ENCODE data around the gene PRSS22.

Gene PRSS22

GRCh38 chr16:2808181-2808580, 49.8 kb downstream of the PRSS22 start:
- H3K4me3 ChIP-seq (ENCODE audit: control insufficient read depth, low read depth, low read length), result no peak overlapping the region
- no peak for DNase-seq (ENCODE audit: low read depth)
- no peak for TF ChIP-seq CTCF (IDR thresholded peaks at IDR 0.05; ENCODE audit: control insufficient read depth, insufficient read depth, low read depth, low read length, missing control alignments)

DNA sequence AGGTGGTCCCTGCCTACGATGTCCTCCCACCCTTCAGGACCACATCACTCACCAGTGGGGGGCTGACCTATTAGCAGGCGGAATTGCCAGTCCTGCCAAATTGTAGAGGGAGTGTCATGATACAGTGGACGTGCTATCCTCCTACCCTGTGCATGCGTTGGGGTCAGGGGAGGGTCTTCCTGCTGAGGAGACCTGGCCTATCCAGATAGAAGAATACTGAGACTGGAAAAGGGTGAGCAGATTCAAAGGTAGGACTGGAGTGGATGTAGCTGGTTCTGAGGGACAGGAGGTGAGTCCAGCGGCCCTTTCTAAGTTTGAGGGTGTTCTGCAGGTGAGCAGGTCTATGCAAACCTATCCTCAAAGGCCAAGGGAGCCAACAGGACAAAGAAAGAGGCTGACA, 51.7 kb downstream of the PRSS22 start:
- H3K4me3 ChIP-seq (ENCODE audit: control insufficient read depth, low read depth, low read length), result no peak overlapping the region
- DNase-seq (ENCODE audit: low read depth), result no peak
- no peak for TF ChIP-seq CTCF (IDR thresholded peaks at IDR 0.05; ENCODE audit: control insufficient read depth, insufficient read depth, low read depth, low read length, missing control alignments)

- DNase-seq (ENCODE audit: low read depth), result no peak
- H3K4me3 ChIP-seq (ENCODE audit: control insufficient read depth, low read depth, low read length), result no peak overlapping the region
- no peak for TF ChIP-seq CTCF (IDR thresholded peaks at IDR 0.05; ENCODE audit: control insufficient read depth, insufficient read depth, low read depth, low read length, missing control alignments)
Measured at GRCh38 chr16:2804728-2805127, 53.2 kb downstream of the PRSS22 start.

- DNase-seq (ENCODE audit: low read depth), result no peak
- TF ChIP-seq CTCF (IDR thresholded peaks at IDR 0.05; ENCODE audit: control insufficient read depth, insufficient read depth, low read depth, low read length, missing control alignments), result no peak
- no peak overlapping the region for H3K4me3 ChIP-seq (ENCODE audit: control insufficient read depth, low read depth, low read length)
Measured at GRCh38 chr16:2803545-2804195, 54.3 kb downstream of the PRSS22 start.

All from AG09309 (cell line).